ENCODE results near the gene NEIL1.
"Not testable (repeated sequence)": the region's sequence is repeated elsewhere in the genome, so short reads cannot be mapped to it uniquely, and the experiment has no call there.

The NEIL1 gene

DNA sequence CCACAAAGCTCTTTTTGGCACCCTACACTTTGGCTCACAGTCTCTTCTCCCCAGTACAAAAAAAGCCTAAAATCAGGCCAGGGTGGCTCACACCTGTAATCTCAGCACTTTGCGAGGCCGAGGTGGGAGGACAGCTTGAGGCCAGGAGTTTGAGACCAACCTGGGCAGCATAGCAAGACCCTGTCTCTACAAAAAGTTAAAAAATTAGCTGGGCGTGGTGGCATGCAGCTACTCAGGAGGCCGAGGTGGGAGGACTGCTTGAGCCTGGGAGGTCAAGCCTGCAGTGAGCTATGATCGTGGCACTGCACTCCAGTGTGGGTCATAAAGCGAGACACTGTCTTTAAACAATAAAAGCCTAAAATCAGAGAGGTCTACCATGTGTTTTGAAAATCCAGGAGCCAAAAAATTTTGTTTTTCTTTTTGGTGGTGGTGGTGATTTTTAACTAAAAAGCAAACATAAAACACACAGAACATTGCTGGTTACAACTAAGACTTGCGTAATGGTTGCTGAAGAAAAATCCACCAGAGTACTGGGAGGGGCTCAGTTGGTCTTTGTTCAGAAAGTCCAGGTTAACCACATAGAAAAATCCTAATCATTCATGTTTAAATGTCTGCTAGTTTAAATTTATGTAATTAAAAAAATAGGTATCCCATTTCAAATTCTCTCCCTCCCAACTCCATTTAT, 23.2 kb downstream of the NEIL1 start:
- DNase-seq (ENCODE audit: insufficient read length, low spot score) (no peak), FAIRE-seq (no peak)

DNA sequence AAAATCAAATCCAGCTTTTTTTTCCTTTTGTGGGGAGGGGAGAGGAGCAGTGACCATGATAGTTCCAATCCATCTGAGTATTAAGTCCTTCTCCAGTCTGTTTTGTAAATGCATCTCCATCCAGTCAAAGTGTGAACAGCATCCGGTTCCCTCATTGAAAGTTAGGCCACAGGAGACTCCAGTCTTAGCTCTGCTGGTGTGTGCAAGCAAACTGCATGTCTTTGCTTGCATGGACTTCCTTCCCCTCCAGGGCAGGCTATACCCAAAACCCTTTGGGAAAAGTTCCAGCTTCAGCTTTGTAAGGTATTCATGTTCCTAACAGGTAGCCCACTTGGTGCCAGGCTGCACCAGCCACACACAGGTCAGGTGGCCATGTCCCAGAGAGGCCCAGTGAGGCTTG, 24.6 kb downstream of the NEIL1 start:
- no peak for FAIRE-seq

DNA sequence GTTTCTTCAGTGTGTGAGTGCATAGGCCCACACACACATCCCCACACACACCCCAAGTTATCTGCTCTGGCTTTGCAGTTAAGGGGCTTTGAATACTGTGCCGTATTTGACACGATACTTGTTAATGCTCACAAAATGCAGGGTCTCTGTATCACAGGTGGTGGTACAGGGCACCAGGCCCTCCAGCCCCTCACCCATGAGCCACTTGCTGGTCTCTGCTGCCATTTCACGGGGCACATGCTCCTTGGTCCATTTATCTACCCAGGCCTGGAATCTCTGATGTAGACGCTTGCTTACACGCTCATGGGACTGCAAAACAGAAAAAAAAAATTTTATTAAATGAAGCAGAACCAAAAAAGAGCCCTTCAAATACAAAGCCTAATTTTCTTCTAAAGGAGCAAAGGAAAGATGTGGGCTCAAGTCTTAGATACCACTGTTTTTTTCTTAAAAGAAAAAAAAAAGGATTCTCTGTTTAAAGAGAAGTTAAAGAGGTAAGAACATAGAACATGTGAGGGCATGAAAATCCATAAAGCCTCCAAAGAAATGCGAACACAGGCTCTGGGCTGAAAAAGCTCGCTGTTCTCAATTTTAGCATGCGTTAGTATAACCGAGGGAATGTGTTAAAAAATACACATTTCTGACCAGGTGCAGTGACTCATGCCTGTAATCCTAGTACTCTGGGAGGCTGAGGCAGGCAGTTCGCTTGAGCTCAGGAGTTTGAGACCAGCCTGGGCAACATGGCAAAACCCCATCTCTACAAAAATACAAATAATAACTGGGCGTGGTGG, 25.3 kb downstream of the NEIL1 start:
- DNase-seq (ENCODE audit: insufficient read length, low spot score) = no peak
- no peak for FAIRE-seq

More for the DNA sequence above, 24.6 kb downstream of the NEIL1 start:
- DNase-seq (ENCODE audit: insufficient read length, low spot score) = no peak

DNA sequence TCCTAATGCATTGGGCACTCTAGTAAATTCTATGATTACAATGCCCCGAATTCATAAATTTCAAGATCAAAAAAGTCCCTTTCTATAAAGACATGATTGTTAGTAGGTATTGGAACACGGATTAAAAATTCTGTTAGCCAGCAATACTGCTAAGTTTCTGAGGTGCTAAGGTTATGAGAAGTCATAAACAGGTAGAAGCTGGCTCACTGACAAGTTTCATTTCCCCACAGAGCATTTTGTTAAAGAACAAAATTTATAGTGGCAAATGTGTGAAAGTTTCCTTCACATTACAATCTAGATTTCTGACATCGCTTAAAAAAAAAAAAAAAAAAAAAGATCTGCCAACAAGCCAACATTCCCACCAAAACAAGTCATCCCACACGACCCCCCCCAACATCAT, 33.9 kb downstream of the NEIL1 start:
- DNase-seq (ENCODE audit: insufficient read length, low spot score) (no peak), FAIRE-seq (no peak)

DNA sequence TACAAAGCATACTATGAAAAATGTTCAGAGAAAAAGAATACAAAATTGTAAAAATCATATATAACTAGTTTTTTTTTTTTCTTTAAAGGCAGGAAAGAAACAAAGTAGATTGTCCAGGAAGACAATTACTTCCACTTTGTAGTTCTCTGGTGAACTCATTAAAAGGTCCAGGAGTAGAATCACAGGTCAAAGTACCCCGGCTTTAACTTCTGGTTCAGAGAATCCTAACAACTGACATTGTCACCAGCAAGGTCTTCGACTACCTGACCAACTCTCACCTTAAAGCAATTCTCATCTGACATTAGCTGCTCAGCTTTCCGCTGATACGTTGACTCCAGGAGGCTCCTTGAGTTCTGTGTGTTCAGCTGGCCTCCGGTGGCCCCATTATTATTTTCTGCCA, 37.1 kb downstream of the NEIL1 start:
- not testable (repeated sequence) for FAIRE-seq; DNase-seq (ENCODE audit: insufficient read length, low spot score)

DNA sequence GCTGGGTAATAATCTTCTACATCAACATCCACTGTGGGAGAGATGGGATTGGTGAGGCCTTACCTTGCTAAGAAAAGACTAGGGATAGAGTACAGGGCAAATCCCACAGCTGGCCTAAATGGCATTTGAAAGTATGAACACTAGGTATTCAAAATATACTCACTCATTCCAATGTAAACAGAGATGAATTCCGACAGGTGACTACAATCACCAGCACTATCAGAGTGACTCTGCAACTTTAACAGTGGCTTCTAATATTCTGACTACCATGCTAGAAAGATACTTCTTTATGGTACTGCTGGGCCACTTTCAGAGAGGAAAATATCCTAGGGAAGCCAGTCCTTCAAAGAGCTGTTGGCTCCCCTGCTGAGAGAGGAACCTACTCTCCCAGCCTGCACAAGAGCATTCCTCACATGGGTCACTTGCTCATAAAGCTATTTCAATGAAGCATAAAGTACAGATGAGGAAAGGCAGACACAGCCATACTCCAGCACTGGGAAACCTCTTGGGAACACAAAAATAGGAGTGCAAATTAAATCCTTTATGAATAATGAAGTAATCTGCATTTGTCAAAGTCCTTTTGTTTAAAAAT, 43.0 kb downstream of the NEIL1 start:
- no peak for FAIRE-seq
- no peak for DNase-seq (ENCODE audit: insufficient read length, low spot score)

DNA sequence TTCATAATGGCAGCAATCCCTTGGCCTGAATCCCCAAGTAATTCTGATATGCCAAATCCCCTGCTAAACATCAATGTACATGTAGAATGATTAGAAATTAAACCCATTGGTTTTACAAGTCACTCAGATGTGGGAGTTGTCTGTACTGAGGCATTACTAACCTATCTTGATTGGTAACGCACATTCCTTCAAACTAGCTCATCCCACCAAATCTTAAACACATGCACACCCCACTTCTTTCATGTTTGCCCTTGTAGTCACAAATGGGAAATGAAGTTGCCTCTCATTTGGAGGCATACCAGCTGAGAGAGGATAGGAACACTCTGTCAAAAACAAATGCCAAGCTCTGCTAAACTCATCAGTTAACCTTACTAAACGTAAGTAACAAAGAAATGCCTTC, 50.7 kb downstream of the NEIL1 start:
- FAIRE-seq = no peak
- DNase-seq (ENCODE audit: insufficient read length, low spot score) = no peak

DNA sequence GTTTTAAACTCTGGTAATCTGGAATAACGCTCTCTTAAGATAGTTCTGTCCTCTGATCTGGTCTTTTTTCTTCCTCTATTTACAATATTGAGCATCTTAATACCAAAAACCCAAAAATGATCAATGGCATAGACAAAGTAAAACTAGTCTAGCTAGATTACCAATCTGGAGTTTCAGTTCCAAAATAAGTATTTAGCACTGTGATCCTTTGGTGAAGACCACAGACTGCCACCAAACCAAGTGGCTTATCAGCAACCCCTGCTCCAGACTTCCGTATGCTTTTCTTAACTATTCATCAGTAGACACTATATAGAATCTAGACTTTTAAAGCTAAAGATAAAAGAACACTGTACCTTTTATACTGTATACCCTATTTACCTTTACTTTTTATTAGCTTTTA, 57.1 kb downstream of the NEIL1 start:
- FAIRE-seq = no peak

More for the DNA sequence above, 57.1 kb downstream of the NEIL1 start:
- DNase-seq (ENCODE audit: insufficient read length, low spot score) = no peak

Measured in HTR-8/SVneo (cell line).